Upper lobe of left lung (tissue), 4 donors: ENCODE results near the gene PABPN1L.

Experiments used
- CTCF ChIP-seq, 6 experiments: fragments of 450-650 bp in 4 of 6; fragments of 200-600 bp in 2 of 6; sonication (generic) in 2 of 6; IDR thresholded peaks; one replicate each; pipeline ENCODE4 v1.5.1; 2016 to 2019; ENCODE audit warnings: antibody characterized with exemption in 6 of 6
- POLR2A ChIP-seq, 4 donors: fragments of 450-650 bp; IDR thresholded peaks; one replicate each; pipeline ENCODE4 v1.5.1; 2016 to 2017; ENCODE audit warnings: antibody characterized with exemption in 4 of 4, mild to moderate bottlenecking in 2 of 4
- POLR2AphosphoS5 ChIP-seq, 2 donors: sonication (generic); formaldehyde crosslinking; IDR thresholded peaks; one replicate each; pipeline ENCODE4 v1.5.1; 2017; ENCODE audit warnings: antibody characterized with exemption in 2 of 2

- TF ChIP-seq POLR2A (IDR thresholded peaks at IDR 0.05): no peak
- no peak for TF ChIP-seq CTCF (IDR thresholded peaks at IDR 0.05)
- no peak for TF ChIP-seq POLR2AphosphoS5 (IDR thresholded peaks at IDR 0.05)
These were observed 31.8 kb downstream of the PABPN1L start for GRCh38 chr16:88834670-88835069.
